Tibial nerve (tissue), 3 donors: ENCODE results near the gene C6orf58.

Experiments
- POLR2A ChIP-seq, 2 donors: fragments of 450-650 bp; IDR thresholded peaks; one replicate each; pipeline ENCODE4 v1.6.1; 2017; ENCODE audit warnings: antibody characterized with exemption in 2 of 2, mild to moderate bottlenecking in 2 of 2, moderate library complexity in 2 of 2
- TF ChIP-seq, protein P1 (sequence below), 5 experiments: fragments of 200-600 bp in 3 of 5; fragments of 450-650 bp in 2 of 5; sonication (generic) in 3 of 5; IDR thresholded peaks; one replicate each; pipeline ENCODE4 v1.5.1; 2016 to 2019; ENCODE audit warnings: antibody characterized with exemption in 5 of 5, mild to moderate bottlenecking in 3 of 5, moderate library complexity in 2 of 5

DNA sequence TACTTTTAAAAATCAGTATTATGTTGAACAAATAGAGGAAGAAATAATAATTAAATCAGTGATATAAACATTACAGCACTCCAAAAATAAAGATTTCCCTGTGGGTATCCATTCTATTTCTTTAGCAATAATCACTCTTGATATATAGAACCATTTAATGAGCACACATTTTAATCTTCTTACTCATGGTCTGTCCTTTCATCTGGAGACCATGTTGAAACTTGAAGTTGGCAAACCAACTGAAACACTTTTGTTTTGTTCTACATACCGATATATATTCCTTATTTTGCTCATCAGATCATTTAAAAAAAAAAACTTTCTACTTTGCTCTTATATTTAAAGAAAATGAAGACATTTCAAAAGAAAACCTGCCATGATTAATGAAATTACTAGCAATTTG, 13.4 kb downstream of the C6orf58 start:
- TF ChIP-seq, protein P1, sequence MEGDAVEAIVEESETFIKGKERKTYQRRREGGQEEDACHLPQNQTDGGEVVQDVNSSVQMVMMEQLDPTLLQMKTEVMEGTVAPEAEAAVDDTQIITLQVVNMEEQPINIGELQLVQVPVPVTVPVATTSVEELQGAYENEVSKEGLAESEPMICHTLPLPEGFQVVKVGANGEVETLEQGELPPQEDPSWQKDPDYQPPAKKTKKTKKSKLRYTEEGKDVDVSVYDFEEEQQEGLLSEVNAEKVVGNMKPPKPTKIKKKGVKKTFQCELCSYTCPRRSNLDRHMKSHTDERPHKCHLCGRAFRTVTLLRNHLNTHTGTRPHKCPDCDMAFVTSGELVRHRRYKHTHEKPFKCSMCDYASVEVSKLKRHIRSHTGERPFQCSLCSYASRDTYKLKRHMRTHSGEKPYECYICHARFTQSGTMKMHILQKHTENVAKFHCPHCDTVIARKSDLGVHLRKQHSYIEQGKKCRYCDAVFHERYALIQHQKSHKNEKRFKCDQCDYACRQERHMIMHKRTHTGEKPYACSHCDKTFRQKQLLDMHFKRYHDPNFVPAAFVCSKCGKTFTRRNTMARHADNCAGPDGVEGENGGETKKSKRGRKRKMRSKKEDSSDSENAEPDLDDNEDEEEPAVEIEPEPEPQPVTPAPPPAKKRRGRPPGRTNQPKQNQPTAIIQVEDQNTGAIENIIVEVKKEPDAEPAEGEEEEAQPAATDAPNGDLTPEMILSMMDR (IDR thresholded peaks at IDR 0.05) = no peak
- no peak for TF ChIP-seq POLR2A (IDR thresholded peaks at IDR 0.05)
